A549 (cell line): ENCODE data around the gene ESR2. TPM values are rescaled to one million over a fixed set of nuclear protein-coding genes. Genes with fewer than 3 reads are reported as not detected.
"Not testable (repeated sequence)": the region's sequence is repeated elsewhere in the genome, so short reads cannot be mapped to it uniquely, and the experiment has no call there.

ENCODE experiments used
- ATAC-seq, 2 experiments: fragments of 200-7000 bp in 1 of 2; fragments of >200 bp in 1 of 2; cut with Nextera tagmentation in 1 of 2; cut with Tn5 transposase in 1 of 2; 3 replicates each; pipeline versions ENCODE4 v1.8.0 to v1.9.1; 2018 to 2020; ENCODE audit warnings: mild to moderate bottlenecking in 1 of 2, moderate library complexity in 1 of 2
- CTCF ChIA-PET: fragments of 300-600 bp; sonication (Branson Sonifier 250); formaldehyde crosslinking; extraction: SDS; loops from one replicate; lab custom pipeline; 2021; ENCODE audit warnings: antibody characterized with exemption, inconsistent platforms; lab: Yijun Ruan, JAX
- POLR2A ChIA-PET: fragments of 350-600 bp; formaldehyde crosslinking; extraction: SDS; loops from one replicate; lab custom pipeline; 2021; ENCODE audit warnings: antibody characterized with exemption, inconsistent platforms; lab: Yijun Ruan, JAX
- DNase-seq, 2 experiments: peaks; one replicate each; pipeline versions ENCODE4 v3.0.0 to v3.0.0-alpha.2; 2011 to 2016; ENCODE audit warnings: low read depth in 1 of 2, low spot score in 1 of 2
- FAIRE-seq: peaks from 2 replicates; lab custom pipeline; 2011; peaks lifted over from hg19 to GRCh38; lab: Jason Lieb, UNC
- H3K27ac ChIP-seq, 2 experiments: fragments of >200 bp; sonication (Bioruptor Twin); formaldehyde crosslinking; 3 replicates each; pipeline ENCODE4 v1.5.1; 2016 to 2017
- H3K4me1 ChIP-seq: fragments of >200 bp; sonication (Bioruptor Twin); formaldehyde crosslinking; 3 replicates; pipeline ENCODE4 v1.6.1; 2016
- H3K4me2 ChIP-seq: fragments of >200 bp; sonication (Bioruptor Twin); formaldehyde crosslinking; 3 replicates; pipeline ENCODE4 v1.6.1; 2016
- H3K4me3 ChIP-seq: fragments of >200 bp; sonication (Bioruptor Twin); formaldehyde crosslinking; 3 replicates; pipeline ENCODE4 v1.5.1; 2016
- H3K9me3 ChIP-seq: fragments of >200 bp; sonication (Bioruptor Twin); formaldehyde crosslinking; 3 replicates; pipeline ENCODE4 v1.6.1; 2016
- BHLHE40 ChIP-seq: IDR thresholded peaks from 2 replicates; pipeline ENCODE4 v1.6.1; 2012; ENCODE audit warnings: low read depth, low read length, inconsistent platforms
- CBX8 ChIP-seq: fragments of 200-600 bp; sonication (generic); IDR thresholded peaks from 2 replicates; pipeline ENCODE4 v1.6.1; 2016
- CHD4 ChIP-seq: fragments of 200-600 bp; sonication (generic); IDR thresholded peaks from 2 replicates; pipeline ENCODE4 v1.6.1; 2016; ENCODE audit warnings: antibody characterized with exemption, mild to moderate bottlenecking, borderline replicate concordance
- CTCF ChIP-seq: fragments of >200 bp; sonication (Bioruptor Twin); formaldehyde crosslinking; IDR thresholded peaks from 3 replicates; pipeline ENCODE4 v1.5.1; 2016
- EHF ChIP-seq: fragments of 250-450 bp; sonication (Bioruptor Pico); IDR thresholded peaks from 2 replicates; pipeline ENCODE4 v1.5.0; 2020; ENCODE audit warnings: mild to moderate bottlenecking
- EHMT2 ChIP-seq: fragments of 200-600 bp; sonication (generic); IDR thresholded peaks from 2 replicates; pipeline ENCODE4 v1.6.1; 2016; ENCODE audit warnings: antibody characterized with exemption, low read depth, mild to moderate bottlenecking, moderate library complexity
- EP300 ChIP-seq, 2 experiments: fragments of >200 bp; sonication (Bioruptor Twin); formaldehyde crosslinking; IDR thresholded peaks; 2 replicates in 1 of 2; 3 replicates in 1 of 2; pipeline ENCODE4 v1.6.1; 2016 to 2017
- ESRRA ChIP-seq: fragments of 150-350 bp; IDR thresholded peaks from 2 replicates; pipeline ENCODE4 v1.6.1; 2014; ENCODE audit warnings: mild to moderate bottlenecking, low read length, borderline replicate concordance
- JUN ChIP-seq, 2 experiments: fragments of >200 bp; sonication (Bioruptor Twin); formaldehyde crosslinking; IDR thresholded peaks; 2 replicates in 1 of 2; 3 replicates in 1 of 2; pipeline ENCODE4 v1.6.1; 2016 to 2017
- KDM1A ChIP-seq: fragments of 200-600 bp; sonication (generic); IDR thresholded peaks from 2 replicates; pipeline ENCODE4 v1.6.1; 2016; ENCODE audit warnings: low read depth, mild to moderate bottlenecking
- MAFK ChIP-seq: fragments of 450-650 bp; IDR thresholded peaks from 2 replicates; pipeline ENCODE4 v1.6.1; 2014; ENCODE audit not compliant: partially characterized antibody
- MAX ChIP-seq: IDR thresholded peaks from 2 replicates; pipeline ENCODE4 v1.6.1; 2012
- MAZ ChIP-seq: fragments of 150-350 bp; IDR thresholded peaks from 2 replicates; pipeline ENCODE4 v1.6.1; 2014; ENCODE audit warnings: antibody characterized with exemption, low read depth, low read length, borderline replicate concordance
- NPAS2 ChIP-seq: fragments of 250-450 bp; sonication (Bioruptor Pico); IDR thresholded peaks from 2 replicates; pipeline ENCODE4 v1.8.0; 2022; ENCODE audit warnings: mild to moderate bottlenecking, moderate library complexity, borderline replicate concordance
- PHF8 ChIP-seq: fragments of 200-600 bp; sonication (generic); IDR thresholded peaks from 2 replicates; pipeline ENCODE4 v1.6.1; 2016; ENCODE audit warnings: low read depth, mild to moderate bottlenecking, antibody characterized with exemption, moderate library complexity, borderline replicate concordance
- RFX5 ChIP-seq: fragments of 450-650 bp; IDR thresholded peaks from 2 replicates; pipeline ENCODE4 v1.7.1; 2014; ENCODE audit warnings: antibody characterized with exemption, mild to moderate bottlenecking, moderate library complexity
- TP53 ChIP-seq: fragments of 250-450 bp; sonication (Bioruptor Pico); IDR thresholded peaks from 2 replicates; pipeline ENCODE4 v1.5.0; 2021; ENCODE audit warnings: mild to moderate bottlenecking, moderate library complexity
- ZC3H11A ChIP-seq: fragments of 450-650 bp; IDR thresholded peaks from 2 replicates; pipeline ENCODE4 v1.6.1; 2014; ENCODE audit warnings: antibody characterized with exemption, mild to moderate bottlenecking
- WGBS: methylation state at CpG from one replicate; pipeline ENCODE4 v1.1.6; 2017; ENCODE audit errors: missing lambda C conversion rate; 5-methylcytosine and 5-hydroxymethylcytosine counted together
- polyA plus RNA-seq, 4 experiments: library from polyadenylated mRNA; depleted of rRNA in 3 of 4; stranded (reverse); fragments of >200 nt; fragmentation: RNase III in 1 of 4; extraction: RNeasy Plus Mini Kit Qiagen cat#74134 plus additional on column Dnase treatment in 1 of 4; gene quantifications; 2 replicates in 3 of 4; 3 replicates in 1 of 4; pipeline ENCODE4 v1.2.3, GENCODE V29; 2011 to 2017
- TF ChIP-seq, protein P1 (sequence below): fragments of 250-450 bp; sonication (Bioruptor Pico); IDR thresholded peaks from 2 replicates; pipeline ENCODE4 v1.5.0; 2021; ENCODE audit warnings: mild to moderate bottlenecking, moderate library complexity, borderline replicate concordance

Gene ESR2
- polyA plus RNA-seq, 2 of the 4 experiments (the other 2 are of a cell fraction): 0.05 to 0.06 TPM

- no peak for TF ChIP-seq EP300 (IDR thresholded peaks at IDR 0.05)
- TF ChIP-seq, all 56 proteins: peak for 0
Observed at GRCh38 chr14:64184103-64184729, 110.0 kb downstream of the ESR2 start (continued).

DNA sequence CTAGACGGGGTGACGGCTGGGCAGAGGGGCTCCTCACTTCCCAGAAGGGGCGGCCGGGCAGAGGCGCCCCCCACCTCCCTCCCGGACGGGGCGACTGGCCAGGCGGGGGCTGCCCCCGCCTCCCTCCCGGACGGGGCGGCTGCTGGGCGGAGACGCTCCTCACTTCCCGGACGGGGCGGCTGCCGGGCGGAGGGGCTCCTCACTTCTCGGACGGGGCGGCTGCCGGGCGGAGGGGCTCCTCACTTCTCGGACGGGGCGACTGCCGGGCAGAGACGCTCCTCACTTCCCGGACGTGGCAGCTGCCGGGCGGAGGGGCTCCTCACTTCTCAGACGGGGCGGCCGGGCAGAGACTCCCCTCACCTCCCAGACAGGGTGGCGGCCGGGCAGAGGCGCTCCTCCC, 111.3 kb downstream of the ESR2 start:
- WGBS: 97% methylated on average over 5 of the region's 40 CpGs
- FAIRE-seq, H3K4me2 ChIP-seq, H3K4me3 ChIP-seq, POLR2A ChIA-PET, ATAC-seq, H3K27ac ChIP-seq, H3K4me1 ChIP-seq, DNase-seq, H3K9me3 ChIP-seq: not testable (repeated sequence)
- CTCF ChIA-PET: interaction anchor here (1.6 kb wide), 1 partner anchor 11 kb away, joined by 3 read pairs; no protein-coding TSS in a partner anchor

- ChIA-PET POLR2A (no interaction called here), CTCF (interaction anchor here (1.7 kb wide), 1 partner anchor 9 kb away, joined by 4 read pairs; no protein-coding TSS in a partner anchor)
- DNase-seq: no peak
- TF ChIP-seq NPAS2 (CRISPR knock-in tag) (no peak), RFX5 (no peak), KDM1A (no peak)
- no peak for FAIRE-seq
- no peak overlapping the region for H3K4me3 ChIP-seq
- WGBS: 82% methylated on average over 3 of the region's 3 CpGs
- no peak overlapping the region for H3K4me2 ChIP-seq
- no peak for ATAC-seq
- H3K4me1 ChIP-seq: no peaks in the 10 kb centered on the region
- no peak overlapping the region for H3K27ac ChIP-seq
- no peaks in the 10 kb centered on the region for H3K9me3 ChIP-seq
Observed at GRCh38 chr14:64178814-64179213, 115.4 kb downstream of the ESR2 start.

DNA sequence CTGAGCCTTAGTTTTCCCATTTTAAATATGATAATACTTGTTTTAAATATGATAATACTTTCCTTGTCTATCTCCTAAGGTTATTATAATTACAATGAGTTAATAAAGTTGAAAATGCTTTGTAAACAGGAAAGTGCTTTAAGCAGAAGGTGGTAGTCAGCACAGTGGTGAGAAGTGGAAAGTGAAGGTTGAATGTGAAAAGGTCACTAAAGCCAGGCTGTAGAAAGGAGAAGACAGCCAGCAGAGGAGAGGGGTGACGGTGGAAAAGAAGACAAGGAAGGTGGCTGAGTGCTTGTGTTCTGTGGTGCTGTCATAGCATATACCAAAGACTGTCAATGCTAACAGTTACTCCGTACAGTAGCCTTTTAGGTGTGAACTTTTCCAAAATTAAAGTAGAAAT, 117.8 kb downstream of the ESR2 start:
- Histone ChIP-seq H3K4me1 (no peaks in the 10 kb centered on the region), H3K27ac (no peak overlapping the region), H3K9me3 (no peaks in the 10 kb centered on the region), H3K4me2 (no peak overlapping the region), H3K4me3 (no peak overlapping the region)
- 89% methylated on average over 2 of the region's 2 CpGs for WGBS
- DNase-seq (no peak), FAIRE-seq (no peak), ATAC-seq (no peak)
- ChIA-PET CTCF (no interaction called here), POLR2A (no interaction called here)
- no peak for TF ChIP-seq TP53 (CRISPR knock-in tag)
- TF ChIP-seq CHD4: no peak
- TF ChIP-seq CBX8: no peak
- no peak for TF ChIP-seq ZC3H11A
- TF ChIP-seq EHMT2: no peak
- TF ChIP-seq EHF: no peak
- TF ChIP-seq EP300 (IDR thresholded peaks at IDR 0.05): no peak
- no peak for TF ChIP-seq ESRRA
- TF ChIP-seq, protein P1, sequence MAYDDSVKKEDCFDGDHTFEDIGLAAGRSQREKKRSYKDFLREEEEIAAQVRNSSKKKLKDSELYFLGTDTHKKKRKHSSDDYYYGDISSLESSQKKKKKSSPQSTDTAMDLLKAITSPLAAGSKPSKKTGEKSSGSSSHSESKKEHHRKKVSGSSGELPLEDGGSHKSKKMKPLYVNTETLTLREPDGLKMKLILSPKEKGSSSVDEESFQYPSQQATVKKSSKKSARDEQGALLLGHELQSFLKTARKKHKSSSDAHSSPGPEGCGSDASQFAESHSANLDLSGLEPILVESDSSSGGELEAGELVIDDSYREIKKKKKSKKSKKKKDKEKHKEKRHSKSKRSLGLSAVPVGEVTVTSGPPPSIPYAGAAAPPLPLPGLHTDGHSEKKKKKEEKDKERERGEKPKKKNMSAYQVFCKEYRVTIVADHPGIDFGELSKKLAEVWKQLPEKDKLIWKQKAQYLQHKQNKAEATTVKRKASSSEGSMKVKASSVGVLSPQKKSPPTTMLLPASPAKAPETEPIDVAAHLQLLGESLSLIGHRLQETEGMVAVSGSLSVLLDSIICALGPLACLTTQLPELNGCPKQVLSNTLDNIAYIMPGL (CRISPR knock-in tag): no peak
- no peak for TF ChIP-seq BHLHE40
- TF ChIP-seq MAZ: no peak
- no peak for TF ChIP-seq CTCF
- no peak for TF ChIP-seq MAX
- no peak for TF ChIP-seq MAFK
- no peak for TF ChIP-seq JUN (IDR thresholded peaks at IDR 0.05)
- TF ChIP-seq PHF8: no peak
